GM12892 (cell line): Measurements from ENCODE around the gene DMXL2.

Source experiments
- POLR2A ChIP-seq: IDR thresholded peaks from 2 replicates; pipeline ENCODE4 v1.6.1; 2011; ENCODE audit warnings: low read depth, low read length, control low read depth
- POLR2AphosphoS5 ChIP-seq: IDR thresholded peaks from 2 replicates; pipeline ENCODE4 v1.6.1; 2011; ENCODE audit warnings: low read depth, low read length, control low read depth

GRCh38 chr15:51524376-51524775, 98.2 kb downstream of the DMXL2 start:
- no peak for TF ChIP-seq POLR2A
- no peak for TF ChIP-seq POLR2AphosphoS5
